ENCODE data around the gene AFTPH. TPM values are rescaled to one million over a fixed set of nuclear protein-coding genes. Genes with fewer than 3 reads are reported as not detected.

Gene AFTPH
- total RNA-seq, 1 donor from 2014 or later = 58.0 TPM

GRCh38 chr2:64609942-64610281 is 85.8 kb downstream of the AFTPH start:
- TF ChIP-seq CTCF (IDR thresholded peaks at IDR 0.05) = no peak
- no peaks in the 10 kb centered on the region for H3K27me3 ChIP-seq
- intact Hi-C loops (cut with DNase I) = no loop called here
- H3K4me1 ChIP-seq = peaks cover 6 to 15% of the 10 kb centered on the region in 2 donors
- no peaks in the 10 kb centered on the region for H3K9me3 ChIP-seq
- H3K27ac ChIP-seq = peak overlapping the region; percentile 61 to 71
- H3K36me3 ChIP-seq = no peaks in the 10 kb centered on the region
- peak in 1 of 2 donors; percentile 16 for DNase-seq (ENCODE audit: low spot score in 2 of 2)
- peak overlapping the region; percentile 70 to 93 for H3K4me3 ChIP-seq

GRCh38 chr2:64610316-64610855 is 86.3 kb downstream of the AFTPH start:
- Histone ChIP-seq H3K4me1 (peaks cover 4 to 15% of the 10 kb centered on the region in 2 donors), H3K4me3 (no peak overlapping the region), H3K36me3 (no peaks in the 10 kb centered on the region), H3K9me3 (no peaks in the 10 kb centered on the region), H3K27me3 (no peaks in the 10 kb centered on the region), H3K27ac (no peak overlapping the region)
- intact Hi-C loops (cut with DNase I) = no loop called here
- no peak for TF ChIP-seq CTCF (IDR thresholded peaks at IDR 0.05)
- DNase-seq (ENCODE audit: low spot score in 2 of 2) = peak in 1 of 2 donors; percentile 53

- H3K4me1 ChIP-seq = peaks cover 4 to 10% of the 10 kb centered on the region in 2 donors
- no peaks in the 10 kb centered on the region for H3K9me3 ChIP-seq
- no peak overlapping the region for H3K4me3 ChIP-seq
- no peaks in the 10 kb centered on the region for H3K36me3 ChIP-seq
- DNase-seq (ENCODE audit: low spot score in 2 of 2) = peak in 1 of 2 donors; percentile 60
- no peak for TF ChIP-seq CTCF (IDR thresholded peaks at IDR 0.05)
- H3K27ac ChIP-seq = no peak overlapping the region
- no peaks in the 10 kb centered on the region for H3K27me3 ChIP-seq
- intact Hi-C loops (cut with DNase I) = no loop called here
These were observed 88.6 kb downstream of the AFTPH start for GRCh38 chr2:64612575-64613195.

- intact Hi-C loops (cut with DNase I) = no loop called here
- H3K4me1 ChIP-seq = peaks cover 4 to 8% of the 10 kb centered on the region in 2 donors
- DNase-seq (ENCODE audit: low spot score in 2 of 2) = peak in 1 of 2 donors; percentile 28
- no peak for TF ChIP-seq CTCF (IDR thresholded peaks at IDR 0.05)
- H3K9me3 ChIP-seq = no peaks in the 10 kb centered on the region
- H3K27me3 ChIP-seq = no peaks in the 10 kb centered on the region
- H3K27ac ChIP-seq = no peak overlapping the region
- no peaks in the 10 kb centered on the region for H3K36me3 ChIP-seq
- no peak overlapping the region for H3K4me3 ChIP-seq
These were observed 89.1 kb downstream of the AFTPH start for GRCh38 chr2:64613276-64613675.

- peak in 1 of 2 donors; percentile 47 for DNase-seq (ENCODE audit: low spot score in 2 of 2)
- TF ChIP-seq CTCF (IDR thresholded peaks at IDR 0.05) = no peak
These were observed 91.2 kb downstream of the AFTPH start for GRCh38 chr2:64615192-64615763.

More at GRCh38 chr2:64615192-64615763, 91.2 kb downstream of the AFTPH start:
- Histone ChIP-seq H3K36me3 (no peaks in the 10 kb centered on the region), H3K4me1 (no peaks in the 10 kb centered on the region), H3K4me3 (no peak overlapping the region), H3K27ac (no peak overlapping the region), H3K9me3 (no peaks in the 10 kb centered on the region), H3K27me3 (no peaks in the 10 kb centered on the region)
- intact Hi-C loops (cut with DNase I) = no loop called here
